ENCODE results near the gene TGFB3. TPM values are rescaled to one million over a fixed set of nuclear protein-coding genes. Genes with fewer than 3 reads are reported as not detected.
"Not testable (repeated sequence)": the region's sequence is repeated elsewhere in the genome, so short reads cannot be mapped to it uniquely, and the experiment has no call there.

The TGFB3 gene
- total and polyA plus RNA-seq, 9 donors: 5.7 to 23.7 (median 16.4) TPM

DNA sequence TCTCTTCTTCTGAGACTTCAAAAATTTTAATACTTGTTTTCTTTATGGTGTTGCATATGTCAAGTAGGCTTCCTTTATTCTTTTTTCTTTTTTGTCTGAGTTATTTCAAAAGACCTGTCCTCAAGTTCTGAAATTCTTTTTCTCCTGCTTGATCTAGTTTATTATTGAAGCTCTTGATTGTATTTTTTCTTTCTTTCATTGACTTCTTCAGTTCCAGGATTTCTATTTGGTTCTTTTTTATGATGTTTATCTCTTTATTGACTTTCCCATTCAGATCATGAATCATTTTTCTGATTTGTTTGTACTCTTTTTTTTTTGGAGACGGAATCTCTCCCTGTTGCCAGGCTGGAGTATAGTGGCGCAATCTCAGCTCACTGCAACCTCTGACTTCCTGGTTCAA lies 37.9 kb upstream of the TGFB3 start:
- H3K4me3 ChIP-seq: no peak overlapping the region
- H3K27me3 ChIP-seq: no peaks in the 10 kb centered on the region
- no peak for DNase-seq
- no peaks in the 10 kb centered on the region for H3K36me3 ChIP-seq
- TF ChIP-seq POLR2A (IDR thresholded peaks at IDR 0.05) (no peak), CTCF (IDR thresholded peaks at IDR 0.05) (no peak), EP300 (IDR thresholded peaks at IDR 0.05) (no peak)
- no peak overlapping the region for H3K27ac ChIP-seq
- intact Hi-C loops (cut with DNase I): no loop called here
- no peaks in the 10 kb centered on the region for H3K9me3 ChIP-seq
- peaks cover 1% of the 10 kb centered on the region for H3K4me1 ChIP-seq (ENCODE audit: insufficient read depth)
- WGBS, 3 donors: 96 to 99% (median 97%) methylated on average over 2 of the region's 2 CpGs

GRCh38 chr14:76015668-76016067 lies 33.9 kb upstream of the TGFB3 start:
- TF ChIP-seq EP300 (IDR thresholded peaks at IDR 0.05) (no peak), POLR2A (IDR thresholded peaks at IDR 0.05) (no peak), CTCF (IDR thresholded peaks at IDR 0.05) (no peak)
- 78 to 85% (median 84%) methylated on average over 1 of the region's 1 CpG for WGBS, 3 donors
- Histone ChIP-seq H3K27me3 (no peaks in the 10 kb centered on the region), H3K4me1 (ENCODE audit: insufficient read depth) (peaks cover 3% of the 10 kb centered on the region), H3K36me3 (no peaks in the 10 kb centered on the region), H3K4me3 (no peak overlapping the region), H3K9me3 (no peaks in the 10 kb centered on the region), H3K27ac (no peak overlapping the region)
- intact Hi-C loops (cut with DNase I): no loop called here
- no peak for DNase-seq

- DNase-seq: no peak
- H3K27ac ChIP-seq: no peak overlapping the region
- H3K9me3 ChIP-seq: no peaks in the 10 kb centered on the region
- intact Hi-C loops (cut with DNase I): no loop called here
- WGBS, 3 donors: 93 to 95% (median 94%) methylated on average over 1 of the region's 1 CpG
- TF ChIP-seq EP300 (IDR thresholded peaks at IDR 0.05) (no peak), CTCF (IDR thresholded peaks at IDR 0.05) (no peak), POLR2A (IDR thresholded peaks at IDR 0.05) (no peak)
- no peaks in the 10 kb centered on the region for H3K27me3 ChIP-seq
- no peaks in the 10 kb centered on the region for H3K36me3 ChIP-seq
- H3K4me1 ChIP-seq (ENCODE audit: insufficient read depth): peaks cover 3% of the 10 kb centered on the region
- H3K4me3 ChIP-seq: no peak overlapping the region
These were observed 33.4 kb upstream of the TGFB3 start for GRCh38 chr14:76015191-76015590.

- TF ChIP-seq EP300 (IDR thresholded peaks at IDR 0.05) (peak; percentile 88), POLR2A (IDR thresholded peaks at IDR 0.05) (no peak), CTCF (IDR thresholded peaks at IDR 0.05) (no peak)
- no peaks in the 10 kb centered on the region for H3K27me3 ChIP-seq
- no peaks in the 10 kb centered on the region for H3K9me3 ChIP-seq
- no peaks in the 10 kb centered on the region for H3K36me3 ChIP-seq
- DNase-seq: peak; percentile 41 to 61 (median 49)
- peak overlapping the region in 1 of 2 donors; percentile 39 for H3K27ac ChIP-seq
- H3K4me3 ChIP-seq: no peak overlapping the region
- peaks cover 3% of the 10 kb centered on the region for H3K4me1 ChIP-seq (ENCODE audit: insufficient read depth)
- intact Hi-C loops (cut with DNase I): no loop called here
- 10 to 15% (median 13%) methylated on average over 9 of the region's 9 CpGs for WGBS, 3 donors
These were observed 30.6 kb upstream of the TGFB3 start for GRCh38 chr14:76012354-76012753.

GRCh38 chr14:76011930-76012329 lies 30.1 kb upstream of the TGFB3 start:
- Histone ChIP-seq H3K27me3 (no peaks in the 10 kb centered on the region), H3K27ac (no peak overlapping the region), H3K4me1 (ENCODE audit: insufficient read depth) (peaks cover 3% of the 10 kb centered on the region), H3K36me3 (no peaks in the 10 kb centered on the region), H3K4me3 (no peak overlapping the region), H3K9me3 (no peaks in the 10 kb centered on the region)
- DNase-seq: no peak
- intact Hi-C loops (cut with DNase I): no loop called here
- TF ChIP-seq EP300 (IDR thresholded peaks at IDR 0.05): no peak
- no peak for TF ChIP-seq CTCF (IDR thresholded peaks at IDR 0.05)
- TF ChIP-seq POLR2A (IDR thresholded peaks at IDR 0.05): no peak

- intact Hi-C loops (cut with DNase I); H3K27me3 ChIP-seq; H3K36me3 ChIP-seq; H3K4me3 ChIP-seq; H3K4me1 ChIP-seq (ENCODE audit: insufficient read depth); H3K9me3 ChIP-seq; H3K27ac ChIP-seq; DNase-seq: not testable (repeated sequence)
- 96 to 98% (median 97%) methylated on average over 3 of the region's 3 CpGs for WGBS, 3 donors
These were observed 27.8 kb upstream of the TGFB3 start for GRCh38 chr14:76009627-76010026.
